Measurements from ENCODE around the gene TBX2.

The TBX2 gene

DNA sequence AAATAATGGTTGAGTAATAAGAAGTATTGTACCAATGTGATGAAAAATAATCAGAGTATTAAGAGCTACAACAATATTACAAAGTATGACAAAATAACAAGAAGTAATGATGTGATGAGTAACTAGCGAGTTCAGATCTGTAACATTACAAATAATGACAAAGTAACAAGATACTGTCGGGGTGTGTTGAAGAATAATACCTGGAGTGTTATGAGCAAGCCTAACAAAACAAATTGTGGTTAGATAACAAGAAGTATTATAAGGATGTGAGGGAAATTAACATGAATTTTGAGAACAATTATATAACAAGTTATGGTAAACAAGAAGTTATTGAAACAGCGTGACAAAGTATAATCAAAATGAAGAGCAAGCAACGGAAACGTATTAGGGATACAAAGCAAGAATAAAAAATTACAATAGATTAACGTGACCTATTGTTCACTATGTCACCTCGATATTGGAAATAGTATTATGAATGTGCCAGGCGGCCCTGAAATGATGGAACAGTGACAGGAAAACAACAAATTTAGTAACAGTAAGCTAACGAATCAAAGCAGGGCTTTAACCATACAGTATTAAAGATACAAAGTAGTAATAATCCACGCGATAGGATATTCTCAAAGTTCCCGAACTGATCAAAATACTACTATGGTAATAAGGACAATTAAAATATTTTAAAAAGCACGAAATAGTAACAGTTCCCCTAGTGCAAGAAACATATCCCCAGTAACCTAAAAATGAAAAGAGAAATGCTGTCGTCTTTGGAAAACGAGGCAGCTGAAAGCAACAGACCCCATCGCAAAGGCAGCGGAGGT lies 54.1 kb downstream of the TBX2 start:
- no peak for DNase-seq (ENCODE audit: low read depth in 2 of 2)

DNA sequence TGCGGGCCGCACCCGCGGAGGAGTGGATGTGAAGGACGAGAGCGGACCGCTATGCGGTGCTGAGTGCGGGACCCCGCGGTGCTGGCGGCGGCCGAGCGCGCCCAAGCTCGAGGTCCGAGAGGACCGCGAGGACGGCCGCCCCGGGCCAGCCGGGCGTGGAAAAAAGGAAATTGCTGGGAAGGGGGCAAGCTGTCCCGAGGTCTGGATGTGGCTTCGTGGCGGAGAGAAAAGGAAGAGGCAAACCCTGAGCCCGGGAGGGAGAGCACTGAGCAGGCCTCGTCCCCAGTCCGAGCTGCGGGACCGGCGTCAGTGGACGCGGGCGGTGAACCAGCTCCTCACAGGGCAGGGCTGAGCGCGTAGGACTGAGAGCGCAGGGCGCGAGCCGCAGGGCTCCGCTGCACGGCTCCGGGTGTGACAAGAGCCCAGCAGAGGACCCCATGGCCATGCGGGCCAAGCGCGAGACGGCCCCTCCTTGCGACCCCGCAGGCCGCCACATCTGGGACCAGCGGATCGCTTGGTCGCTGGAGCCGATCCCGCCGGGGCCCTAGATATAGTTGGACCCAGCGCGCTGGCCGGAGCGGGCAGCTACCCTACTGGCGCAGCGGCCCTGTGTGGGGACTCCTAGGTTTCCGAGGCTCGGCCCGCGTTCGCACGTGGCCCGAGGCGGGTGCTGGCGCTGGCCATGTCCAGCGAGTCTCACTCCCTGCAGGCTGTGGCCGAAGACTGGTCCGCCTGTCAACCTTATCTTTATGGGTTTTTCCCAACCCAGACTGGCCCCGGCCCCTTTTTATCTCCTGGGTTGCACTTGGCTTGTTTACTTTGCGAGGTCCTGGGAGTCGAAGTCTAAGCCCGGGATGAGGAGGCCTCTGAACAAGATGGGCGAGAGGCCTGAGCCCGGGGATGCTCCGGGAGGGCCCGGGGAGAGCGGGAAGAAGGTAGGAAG lies 55.0 kb downstream of the TBX2 start:
- DNase-seq (ENCODE audit: low read depth in 2 of 2) = no peak

DNA sequence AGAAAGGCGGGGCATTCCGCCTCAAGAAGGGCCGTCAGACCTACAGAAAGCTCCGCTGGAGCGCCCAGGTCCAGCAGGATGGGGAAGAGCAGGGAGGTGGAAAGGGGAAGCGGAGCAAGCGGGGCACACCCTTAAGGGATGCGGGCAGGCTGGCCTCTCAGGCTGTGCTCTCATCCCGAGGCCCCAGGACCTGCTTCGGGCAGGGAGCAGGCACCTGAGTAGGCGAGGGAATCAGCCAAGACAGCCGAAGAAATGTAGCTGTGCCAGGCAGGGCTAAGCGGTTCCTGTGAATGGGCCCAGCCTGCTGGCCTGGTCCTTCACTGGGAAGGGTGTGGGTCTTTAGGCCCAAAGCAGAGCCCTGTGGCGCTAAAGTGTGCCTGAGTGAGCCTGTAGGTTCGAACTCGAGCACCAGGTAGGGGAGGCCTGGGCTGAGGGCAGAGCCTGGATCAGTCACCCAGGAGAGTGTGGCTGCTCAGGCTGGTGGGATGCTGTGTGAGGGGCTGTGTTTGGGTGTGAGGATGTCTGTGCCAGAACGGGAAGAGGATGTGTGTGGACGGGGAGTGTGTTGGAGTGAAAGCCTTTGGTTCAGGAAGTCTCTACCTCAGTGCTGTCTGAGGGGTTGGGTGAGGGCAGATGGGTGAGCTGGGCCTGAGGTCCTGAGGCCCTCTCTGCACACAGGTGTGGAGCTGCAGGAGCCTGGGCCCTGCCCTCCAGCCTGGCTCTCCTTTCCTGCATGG lies 55.8 kb downstream of the TBX2 start:
- DNase-seq (ENCODE audit: low read depth in 2 of 2) = no peak

DNA sequence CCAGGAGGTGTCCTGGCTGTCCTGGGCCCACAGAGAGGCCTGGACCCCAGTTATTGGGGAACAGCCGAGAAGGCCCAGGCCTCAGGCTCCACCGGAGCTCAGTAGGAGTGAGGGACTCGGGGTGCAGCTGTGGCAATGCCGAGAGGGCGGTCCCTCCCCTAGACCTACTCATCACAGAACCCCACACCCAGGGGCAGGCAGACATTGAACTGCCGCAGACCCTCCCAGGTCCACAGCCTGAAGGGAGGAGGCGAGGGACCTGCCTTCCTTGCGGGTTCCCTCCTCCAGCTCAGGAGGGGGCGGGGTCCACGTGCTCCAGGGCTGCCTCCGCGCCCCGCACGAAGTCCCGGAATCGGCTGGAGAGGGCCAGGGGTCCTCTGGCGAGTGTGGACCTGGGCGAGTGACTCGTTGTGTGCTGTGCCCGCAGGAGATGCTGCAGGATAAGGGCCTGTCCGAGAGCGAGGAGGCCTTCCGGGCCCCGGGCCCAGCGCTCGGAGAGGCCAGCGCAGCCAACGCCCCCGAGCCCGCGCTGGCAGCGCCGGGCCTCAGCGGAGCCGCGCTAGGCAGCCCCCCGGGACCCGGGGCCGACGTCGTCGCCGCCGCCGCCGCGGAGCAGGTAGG lies 56.5 kb downstream of the TBX2 start:
- DNase-seq (ENCODE audit: low read depth in 2 of 2) = no peak

DNA sequence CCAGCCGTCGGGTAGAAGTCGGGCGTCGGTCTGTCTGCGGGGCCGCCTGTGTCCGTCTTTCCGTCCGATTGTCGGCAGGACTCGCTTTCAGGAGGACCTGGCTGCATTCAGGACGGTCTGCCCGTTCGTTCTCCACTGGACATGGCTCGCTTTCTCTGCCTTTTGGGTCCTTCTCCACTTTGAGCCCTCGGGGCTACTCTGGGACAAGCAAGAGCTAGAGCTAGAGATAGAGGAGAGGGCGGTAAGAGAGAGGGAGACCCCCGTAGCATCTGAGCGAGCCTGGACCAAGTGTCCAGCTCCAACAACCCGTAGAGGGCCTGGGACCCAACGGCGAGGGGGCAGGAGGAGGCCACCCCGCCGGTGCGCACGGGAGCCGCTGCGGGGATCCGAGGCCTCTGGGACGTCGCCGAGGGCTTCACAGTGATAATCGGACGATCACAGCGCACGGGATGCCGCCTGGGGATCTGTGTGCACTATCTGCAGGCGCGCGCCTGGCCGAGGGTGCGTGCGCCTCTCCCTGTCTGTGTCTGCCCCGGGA lies 57.1 kb downstream of the TBX2 start:
- no peak for DNase-seq (ENCODE audit: low read depth in 2 of 2)

DNA sequence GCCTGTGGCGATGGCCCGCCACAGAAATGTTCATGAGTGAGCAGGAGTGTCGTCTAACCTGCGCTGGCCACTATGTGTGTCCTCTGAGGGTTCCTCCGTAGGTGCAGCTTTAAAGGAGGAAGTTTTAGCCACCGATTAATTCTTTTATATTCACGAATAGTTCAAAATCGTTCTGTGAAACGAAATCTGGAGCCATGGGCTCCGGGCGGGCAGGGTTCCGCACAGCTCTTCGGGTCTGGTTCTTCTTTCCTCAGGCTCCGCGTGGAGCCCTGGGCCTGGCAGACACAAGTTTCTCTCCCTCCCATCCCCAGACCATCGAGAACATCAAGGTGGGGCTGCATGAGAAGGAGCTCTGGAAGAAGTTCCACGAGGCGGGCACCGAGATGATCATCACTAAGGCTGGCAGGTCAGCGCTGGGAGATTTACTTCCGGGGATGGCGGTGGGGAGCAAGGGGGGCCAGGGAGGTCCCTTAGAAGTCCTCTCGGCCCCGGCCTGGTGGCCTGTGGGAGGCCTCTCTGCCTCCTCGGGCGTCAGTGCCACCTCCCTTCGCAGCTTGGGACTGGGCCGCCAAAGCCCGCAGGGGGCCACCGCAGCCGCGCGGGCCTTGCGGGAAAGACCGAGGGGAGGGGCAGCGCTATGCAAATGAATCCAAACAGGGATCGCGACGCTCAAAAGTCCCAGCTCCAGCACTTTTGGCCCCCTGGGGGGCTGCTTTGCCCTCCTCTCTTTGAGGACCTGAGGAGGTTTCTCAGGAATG lies 57.8 kb downstream of the TBX2 start:
- DNase-seq (ENCODE audit: low read depth in 2 of 2) = no peak

DNA sequence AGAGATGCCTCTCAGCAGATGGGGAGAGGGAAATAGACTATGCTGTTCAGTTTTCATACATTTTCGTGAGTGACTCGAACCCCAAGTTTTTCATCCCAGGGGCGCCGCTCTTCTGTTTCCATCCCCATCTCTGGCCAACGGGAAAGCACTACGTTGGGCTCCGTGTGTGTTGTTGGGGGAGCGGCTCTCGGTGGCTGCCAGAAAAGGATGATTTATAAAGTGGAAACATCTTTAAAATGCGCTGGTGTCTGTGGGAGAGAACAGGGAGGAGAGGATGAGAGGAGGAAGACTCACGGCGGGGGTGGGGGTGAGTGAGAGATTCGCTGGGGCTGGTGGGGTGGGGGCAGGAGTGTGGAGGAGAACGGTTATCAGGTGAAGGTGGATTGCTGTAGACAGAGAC lies 58.4 kb downstream of the TBX2 start:
- no peak for DNase-seq (ENCODE audit: low read depth in 2 of 2)

DNA sequence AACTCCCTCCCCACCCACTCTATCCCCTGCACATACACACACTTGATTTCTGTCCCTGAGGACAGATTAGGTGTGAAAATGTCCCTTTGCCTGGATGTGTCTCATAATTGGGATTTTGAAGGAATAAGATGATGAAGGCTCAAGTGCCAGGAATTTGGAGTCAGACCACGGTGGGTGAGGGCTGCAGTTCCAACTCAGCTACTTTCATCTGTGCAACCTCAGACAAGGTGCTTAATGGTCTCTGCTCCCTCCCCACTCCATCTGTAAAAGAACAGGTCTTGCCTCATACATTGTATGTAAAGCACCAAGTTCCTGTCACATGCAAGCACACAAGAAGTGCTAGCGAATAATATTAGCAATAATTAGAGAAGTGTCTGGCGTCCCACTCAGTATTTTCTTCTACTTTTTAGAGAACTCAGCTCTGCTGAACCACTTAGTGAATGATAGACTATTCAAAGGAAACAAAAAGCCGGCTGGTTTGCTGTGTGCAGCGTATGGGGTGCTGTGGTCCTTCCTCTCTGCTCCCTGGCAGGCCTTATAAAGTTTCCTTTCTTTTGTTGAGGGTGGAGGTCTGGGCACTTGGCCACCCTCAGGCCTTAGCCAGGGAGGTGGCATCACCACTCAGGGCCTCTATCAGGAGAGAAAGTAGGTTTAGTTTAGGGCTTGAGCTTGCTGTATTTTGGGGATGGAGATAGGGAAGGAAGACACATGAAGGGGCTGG lies 58.9 kb downstream of the TBX2 start:
- no peak for DNase-seq (ENCODE audit: low read depth in 2 of 2)

All from stimulated activated CD4-positive, alpha-beta T cell treated with anti-CD3 and anti-CD28 coated beads, Interleukin-12 subunit alpha, Interleukin-12 subunit beta, amount 100 ng/mL, for 24 hours (primary cell).